ENCODE measurements around the gene SP5. TPM values are rescaled to one million over a fixed set of nuclear protein-coding genes. Genes with fewer than 3 reads are reported as not detected.
"Not testable (repeated sequence)": the region's sequence is repeated elsewhere in the genome, so short reads cannot be mapped to it uniquely, and the experiment has no call there.

SP5 gene
- total and polyA plus RNA-seq, 2 experiments from 2014 or later: not detected

DNA sequence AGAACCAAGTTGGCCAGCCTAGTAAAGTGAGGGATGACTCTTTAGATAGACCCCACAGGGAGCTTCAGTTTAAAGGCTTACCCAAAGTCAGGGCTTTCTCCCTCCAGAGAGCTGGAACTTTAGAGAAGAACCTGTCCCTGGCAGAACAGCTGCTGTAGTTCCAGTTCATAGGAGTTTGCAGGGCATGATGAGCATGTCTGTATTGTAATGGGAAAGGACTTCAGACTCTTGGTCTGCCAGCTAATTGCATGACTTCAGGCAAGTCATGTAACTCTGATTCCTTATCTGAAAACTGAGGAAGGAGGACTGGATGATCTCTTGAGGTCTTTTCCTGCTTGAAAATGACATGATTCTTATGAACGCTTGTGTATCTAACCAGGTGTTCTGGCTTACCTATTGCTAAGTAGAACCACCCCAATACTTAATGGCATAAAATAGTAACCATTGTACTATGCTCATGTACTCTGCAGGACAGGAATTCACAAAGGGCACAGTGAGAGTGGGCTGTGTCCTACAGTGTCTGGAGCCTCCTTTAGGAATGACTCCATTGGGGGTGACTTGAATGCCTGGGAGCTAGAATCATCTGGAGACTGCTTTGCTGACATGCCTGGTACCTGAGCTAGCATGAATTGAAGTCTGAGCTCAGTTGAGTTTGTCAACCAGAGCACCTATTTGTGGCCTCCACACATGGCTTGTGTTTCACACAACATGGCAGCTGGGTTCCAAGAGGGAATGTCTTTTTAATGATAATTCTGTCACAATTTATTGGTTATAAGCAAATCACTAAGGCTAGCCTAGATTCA lies 18.9 kb downstream of the SP5 start:
- no peak overlapping the region for H3K9ac ChIP-seq
- no peaks in the 10 kb centered on the region for H3K9me3 ChIP-seq (ENCODE audit: low read depth)
- TF ChIP-seq EZH2 (IDR thresholded peaks at IDR 0.05; ENCODE audit: insufficient read depth, poor library complexity, severe bottlenecking) (no peak), EZH2phosphoT487 (IDR thresholded peaks at IDR 0.05; ENCODE audit: insufficient read depth, low read depth) (no peak)
- 0 to 5% methylated on average over 1 of the region's 1 CpG for WGBS, 2 experiments (ENCODE audit: low coverage in 1 of 2, low lambda C conversion rate in 2 of 2, missing lambda C conversion rate in 2 of 2)
- H2AFZ ChIP-seq: no peak overlapping the region
- peaks cover 6% of the 10 kb centered on the region for H3F3A ChIP-seq (ENCODE audit: insufficient read depth)
- in situ Hi-C loops (cut with MboI): no loop called here
- no peak overlapping the region for H3K27ac ChIP-seq
- no peaks in the 10 kb centered on the region for H3K36me3 ChIP-seq (ENCODE audit: low read depth)
- H3K4me1 ChIP-seq (ENCODE audit: insufficient read depth): peaks cover 7% of the 10 kb centered on the region
- H3K79me2 ChIP-seq (ENCODE audit: insufficient read depth): no peaks in the 10 kb centered on the region
- no peak overlapping the region for H3K4me3 ChIP-seq
- peaks cover 7% of the 10 kb centered on the region; the same call in 1 of the 2 replicates for H3K27me3 ChIP-seq (replicated peaks; ENCODE audit: insufficient read depth)
- no peak for DNase-seq
- H3K4me2 ChIP-seq (ENCODE audit: unreplicated experiment): no peak overlapping the region
- H4K20me1 ChIP-seq (ENCODE audit: insufficient read depth): no peaks in the 10 kb centered on the region
- H3K9me2 ChIP-seq (ENCODE audit: insufficient read depth): no peaks in the 10 kb centered on the region

DNA sequence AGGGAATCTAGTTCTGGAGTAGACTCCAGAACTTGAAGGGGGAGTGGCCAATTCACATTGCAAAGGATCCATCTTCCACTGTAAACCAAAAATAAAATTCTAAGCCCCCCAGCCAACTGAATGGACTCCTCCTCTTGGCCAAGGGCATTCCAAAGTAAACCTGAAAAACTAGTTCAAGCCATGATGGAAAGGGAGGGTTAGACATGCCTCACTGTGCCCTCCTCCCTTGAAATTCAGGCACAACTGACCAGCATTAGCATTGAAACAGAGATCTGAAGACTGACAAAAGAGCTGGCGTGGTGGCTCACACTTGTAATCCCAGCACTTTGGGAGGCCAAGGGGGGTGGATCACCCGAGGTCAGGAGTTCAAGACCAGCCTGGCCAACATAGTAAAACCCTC lies 19.5 kb downstream of the SP5 start:
- 29 to 51% methylated on average over 2 of the region's 2 CpGs for WGBS, 2 experiments (ENCODE audit: low coverage in 1 of 2, low lambda C conversion rate in 2 of 2, missing lambda C conversion rate in 2 of 2)
- H3K9me3 ChIP-seq (ENCODE audit: low read depth); H4K20me1 ChIP-seq (ENCODE audit: insufficient read depth); H3K9me2 ChIP-seq (ENCODE audit: insufficient read depth); H3K36me3 ChIP-seq (ENCODE audit: low read depth); H3K27ac ChIP-seq; H3K79me2 ChIP-seq (ENCODE audit: insufficient read depth); H3K4me3 ChIP-seq; H3K27me3 ChIP-seq (replicated peaks; ENCODE audit: insufficient read depth); H3F3A ChIP-seq (ENCODE audit: insufficient read depth); H3K4me2 ChIP-seq (ENCODE audit: unreplicated experiment); DNase-seq; H3K9ac ChIP-seq; in situ Hi-C loops (cut with MboI); H2AFZ ChIP-seq: not testable (repeated sequence)
- peaks cover 12% of the 10 kb centered on the region for H3K4me1 ChIP-seq (ENCODE audit: insufficient read depth)

DNA sequence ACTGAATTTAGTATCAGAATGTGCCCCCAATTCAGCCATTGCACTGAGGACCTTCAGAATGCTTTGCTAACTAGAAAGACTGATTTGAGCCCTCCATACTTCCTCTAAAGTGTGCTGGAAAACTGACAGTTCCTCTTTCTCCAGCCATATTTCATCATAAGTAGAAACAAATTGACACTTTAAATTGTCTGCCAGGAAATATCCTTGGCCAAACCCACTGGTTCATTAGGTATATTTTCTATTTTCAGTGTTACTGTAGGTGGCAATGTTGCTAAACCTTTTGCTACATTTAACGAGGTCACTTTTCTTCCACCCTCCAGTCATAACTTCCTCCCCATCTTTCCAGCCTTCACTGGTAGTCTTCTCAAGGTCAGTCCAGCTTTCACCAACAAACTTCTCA lies 21.5 kb downstream of the SP5 start:
- 59 to 71% methylated on average over 1 of the region's 1 CpG for WGBS, 2 experiments (ENCODE audit: low coverage in 1 of 2, low lambda C conversion rate in 2 of 2, missing lambda C conversion rate in 2 of 2)
- Histone ChIP-seq H3K79me2 (ENCODE audit: insufficient read depth) (no peaks in the 10 kb centered on the region), H3K9me3 (ENCODE audit: low read depth) (no peaks in the 10 kb centered on the region), H3K4me1 (ENCODE audit: insufficient read depth) (peaks cover 13% of the 10 kb centered on the region), H3K4me2 (ENCODE audit: unreplicated experiment) (no peak overlapping the region), H3K4me3 (no peak overlapping the region), H3F3A (ENCODE audit: insufficient read depth) (peaks cover 9% of the 10 kb centered on the region), H3K27me3 (replicated peaks; ENCODE audit: insufficient read depth) (peaks cover 7% of the 10 kb centered on the region), H3K36me3 (ENCODE audit: low read depth) (no peaks in the 10 kb centered on the region), H4K20me1 (ENCODE audit: insufficient read depth) (no peaks in the 10 kb centered on the region), H2AFZ (no peak overlapping the region), H3K9me2 (ENCODE audit: insufficient read depth) (no peaks in the 10 kb centered on the region), H3K27ac (no peak overlapping the region), H3K9ac (no peak overlapping the region)
- no peak for TF ChIP-seq EZH2phosphoT487 (IDR thresholded peaks at IDR 0.05; ENCODE audit: insufficient read depth, low read depth)
- no peak for TF ChIP-seq EZH2 (IDR thresholded peaks at IDR 0.05; ENCODE audit: insufficient read depth, poor library complexity, severe bottlenecking)
- no peak for DNase-seq
- in situ Hi-C loops (cut with MboI): no loop called here

DNA sequence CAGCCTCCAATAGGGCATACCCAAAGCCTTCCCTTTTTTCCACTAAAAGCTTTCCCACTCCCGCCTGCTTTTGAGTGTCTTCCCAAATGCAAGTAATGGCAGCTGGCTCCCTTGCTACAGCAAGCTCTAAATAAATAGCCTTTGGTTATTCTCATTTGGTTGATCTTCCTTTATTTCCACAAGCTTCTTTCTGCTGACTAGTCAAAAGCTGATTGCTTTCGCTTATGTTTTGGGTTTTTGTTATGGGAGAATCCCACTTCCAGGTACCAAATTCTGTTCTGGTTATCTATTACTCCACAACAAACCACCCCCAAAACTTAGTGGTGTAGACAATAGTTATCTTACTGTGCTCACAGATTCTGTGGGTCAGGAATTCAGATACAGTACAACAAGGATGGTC lies 22.3 kb downstream of the SP5 start:
- no peak overlapping the region for H3K27ac ChIP-seq
- no peaks in the 10 kb centered on the region for H3K79me2 ChIP-seq (ENCODE audit: insufficient read depth)
- H3K4me2 ChIP-seq (ENCODE audit: unreplicated experiment): no peak overlapping the region
- peaks cover 9% of the 10 kb centered on the region for H3F3A ChIP-seq (ENCODE audit: insufficient read depth)
- no peak overlapping the region for H3K9ac ChIP-seq
- in situ Hi-C loops (cut with MboI): no loop called here
- no peak for DNase-seq
- H3K36me3 ChIP-seq (ENCODE audit: low read depth): no peaks in the 10 kb centered on the region
- TF ChIP-seq EZH2 (IDR thresholded peaks at IDR 0.05; ENCODE audit: insufficient read depth, poor library complexity, severe bottlenecking): no peak
- no peak for TF ChIP-seq EZH2phosphoT487 (IDR thresholded peaks at IDR 0.05; ENCODE audit: insufficient read depth, low read depth)
- no peaks in the 10 kb centered on the region for H3K9me3 ChIP-seq (ENCODE audit: low read depth)
- H4K20me1 ChIP-seq (ENCODE audit: insufficient read depth): no peaks in the 10 kb centered on the region
- H3K9me2 ChIP-seq (ENCODE audit: insufficient read depth): no peaks in the 10 kb centered on the region
- no peak overlapping the region for H3K4me3 ChIP-seq
- no peak overlapping the region for H2AFZ ChIP-seq
- H3K4me1 ChIP-seq (ENCODE audit: insufficient read depth): peaks cover 13% of the 10 kb centered on the region
- peaks cover 7% of the 10 kb centered on the region for H3K27me3 ChIP-seq (replicated peaks; ENCODE audit: insufficient read depth)
- WGBS, 2 experiments (ENCODE audit: low coverage in 1 of 2, low lambda C conversion rate in 2 of 2, missing lambda C conversion rate in 2 of 2): 90 to 92% methylated on average over 2 of the region's 2 CpGs

Measured in GM23248 (cell line).